Tibial nerve (tissue), 4 donors: ENCODE data around the gene PNPO. TPM values are rescaled to one million over a fixed set of nuclear protein-coding genes. Genes with fewer than 3 reads are reported as not detected.

Source experiments
- DNase-seq, 2 donors: peaks; one replicate each; pipeline ENCODE4 v3.0.0-alpha.2; 2019; ENCODE audit warnings: low spot score in 2 of 2
- H3K27ac ChIP-seq, 4 donors: fragments of 200-600 bp; sonication (generic) in 3 of 4; one replicate each; pipeline ENCODE4 v1.5.1; 2017 to 2019; ENCODE audit warnings: mild to moderate bottlenecking in 1 of 4
- H3K27me3 ChIP-seq, 2 donors: fragments of 200-600 bp; sonication (generic) in 1 of 2; one replicate each; pipeline versions ENCODE4 v1.5.1 to v1.6.0; 2017 to 2019
- H3K36me3 ChIP-seq, 3 donors: fragments of 200-600 bp; sonication (generic); one replicate each; pipeline ENCODE4 v1.5.1; 2018 to 2019
- H3K4me1 ChIP-seq, 4 donors: fragments of 200-600 bp; sonication (generic) in 3 of 4; one replicate each; pipeline ENCODE4 v1.5.1; 2017 to 2019
- H3K4me3 ChIP-seq, 4 donors: fragments of 200-600 bp; sonication (generic) in 3 of 4; one replicate each; pipeline ENCODE4 v1.5.1; 2017 to 2019; ENCODE audit warnings: mild to moderate bottlenecking in 1 of 4, moderate library complexity in 1 of 4
- H3K9me3 ChIP-seq, 4 donors: fragments of 200-600 bp; sonication (generic) in 3 of 4; one replicate each; pipeline ENCODE4 v1.5.1; 2017 to 2019
- CTCF ChIP-seq, 5 experiments: fragments of 200-600 bp in 3 of 5; fragments of 450-650 bp in 2 of 5; sonication (generic) in 3 of 5; IDR thresholded peaks; one replicate each; pipeline ENCODE4 v1.5.1; 2016 to 2019; ENCODE audit warnings: antibody characterized with exemption in 5 of 5, mild to moderate bottlenecking in 3 of 5, moderate library complexity in 2 of 5
- EP300 ChIP-seq, 2 donors: sonication (generic); formaldehyde crosslinking; IDR thresholded peaks; one replicate each; pipeline ENCODE4 v1.6.1; 2017; ENCODE audit warnings: antibody characterized with exemption in 2 of 2, mild to moderate bottlenecking in 1 of 2
- POLR2A ChIP-seq, 2 donors: fragments of 450-650 bp; IDR thresholded peaks; one replicate each; pipeline ENCODE4 v1.6.1; 2017; ENCODE audit warnings: antibody characterized with exemption in 2 of 2, mild to moderate bottlenecking in 2 of 2, moderate library complexity in 2 of 2
- WGBS, 2 donors: methylation state at CpG; one replicate each; pipeline ENCODE4 v1.1.5; 2018; 5-methylcytosine and 5-hydroxymethylcytosine counted together
- total RNA-seq, 4 donors: library from RNA; depleted of rRNA; stranded (reverse); fragments of >200 nt; gene quantifications; one replicate each; pipeline ENCODE4 v1.1.0, GENCODE V29; 2016

Gene PNPO
- total RNA-seq, 4 donors from 2014 or later = 36.0 to 56.8 (median 51.2) TPM

DNA sequence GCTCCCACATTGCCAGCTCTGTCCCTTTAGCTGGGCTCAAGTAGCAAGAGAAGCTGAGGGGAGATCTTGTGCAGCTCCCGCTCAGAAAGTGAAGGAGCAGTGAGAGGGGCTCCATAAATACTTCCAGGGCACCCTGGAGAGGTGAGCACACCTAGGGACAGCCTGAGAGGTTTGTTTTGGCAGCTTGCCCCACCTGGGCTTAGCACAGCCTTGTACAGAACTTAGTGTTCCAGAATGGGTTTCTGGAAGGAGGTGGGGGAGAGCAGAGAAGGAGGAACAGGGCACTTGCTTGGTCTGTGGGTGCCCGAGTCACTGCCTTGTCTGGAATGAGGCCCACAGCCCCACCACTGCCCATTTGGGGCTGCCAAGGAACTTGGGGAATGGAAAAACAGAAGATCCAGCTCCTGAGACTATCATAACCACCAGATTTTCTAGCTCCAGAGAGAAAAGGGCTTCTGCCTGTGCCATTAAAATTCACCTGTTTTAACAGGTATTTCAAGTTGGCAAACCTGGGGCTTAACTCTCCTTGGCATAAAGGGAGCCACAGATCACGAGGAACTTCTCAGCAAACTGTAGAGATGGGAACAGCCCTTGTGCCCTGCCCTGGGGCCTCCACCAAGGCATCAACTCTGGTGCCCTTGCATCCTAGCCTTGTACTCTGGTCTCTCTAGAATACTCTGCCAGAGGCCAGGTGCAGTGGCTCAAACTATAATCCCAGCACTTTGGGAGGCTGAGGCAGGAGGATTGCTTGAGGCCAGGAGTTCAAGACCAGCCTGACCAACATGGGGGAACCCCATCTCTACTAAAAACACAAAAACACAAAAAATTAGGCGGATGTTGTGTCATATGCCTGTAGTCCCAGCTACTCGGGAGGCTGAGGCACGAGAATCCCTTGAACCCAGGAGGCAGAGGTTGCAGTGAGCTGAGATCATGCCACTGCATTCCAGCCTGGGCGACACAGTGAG, 14.4 kb downstream of the PNPO start:
- peak overlapping the region in 2 of 4 donors; percentile 59 to 64 for H3K27ac ChIP-seq
- H3K36me3 ChIP-seq = no peaks in the 10 kb centered on the region

DNA sequence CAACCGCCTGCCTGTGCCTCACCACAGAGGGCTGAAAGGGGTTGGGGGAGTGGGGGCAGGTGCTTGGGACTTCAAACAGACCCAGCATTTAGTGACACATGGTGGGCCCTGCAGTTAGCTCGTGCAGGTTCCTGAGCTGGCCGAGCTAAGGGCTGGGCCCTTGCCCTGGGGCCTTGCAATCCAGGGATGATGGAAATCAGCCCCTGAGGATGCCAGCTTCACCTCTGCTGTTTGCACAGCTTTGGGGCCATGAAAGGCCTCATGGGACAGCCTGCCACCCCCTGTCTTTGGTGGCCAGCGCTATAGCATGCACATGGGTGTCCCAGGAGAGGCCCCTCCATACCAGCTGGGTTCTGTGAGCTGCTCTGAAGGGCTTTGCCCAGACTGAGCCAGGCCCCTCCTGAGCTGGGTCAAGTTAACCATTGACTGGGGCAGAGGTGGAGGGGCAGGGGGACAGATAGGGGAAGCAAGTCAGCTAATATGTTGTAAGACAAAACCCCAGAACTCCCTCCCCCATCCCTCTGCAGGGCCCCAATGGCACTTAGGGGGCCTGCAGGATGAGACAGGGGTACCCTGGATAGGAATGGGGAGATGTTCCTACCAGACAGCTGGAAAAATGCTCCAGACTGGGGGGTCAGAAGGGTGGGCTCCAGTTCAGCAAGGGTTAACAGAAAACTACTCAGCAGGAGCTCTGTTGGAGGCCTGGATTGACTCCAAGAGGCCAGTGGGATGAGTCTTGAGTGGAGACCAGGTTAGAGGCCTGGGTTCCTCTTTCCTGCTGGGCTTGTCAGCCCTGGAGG, 15.6 kb downstream of the PNPO start:
- Histone ChIP-seq H3K9me3 (no peaks in the 10 kb centered on the region), H3K4me1 (peaks cover 0 to 7% (median 0%) of the 10 kb centered on the region in 4 donors), H3K4me3 (peak overlapping the region in 1 of 4 donors; percentile 27), H3K27ac (peak overlapping the region in 1 of 4 donors; percentile 68), H3K36me3 (no peaks in the 10 kb centered on the region), H3K27me3 (no peaks in the 10 kb centered on the region)
- DNase-seq = no peak
- WGBS, 2 donors = 55 to 76% methylated on average over 3 of the region's 4 CpGs
- TF ChIP-seq CTCF (IDR thresholded peaks at IDR 0.05) (no peak), POLR2A (IDR thresholded peaks at IDR 0.05) (no peak), EP300 (IDR thresholded peaks at IDR 0.05) (no peak)

More for the DNA sequence above, 14.4 kb downstream of the PNPO start:
- H3K4me1 ChIP-seq = peaks cover 0 to 7% (median 0%) of the 10 kb centered on the region in 4 donors
- H3K9me3 ChIP-seq = no peaks in the 10 kb centered on the region
- WGBS, 2 donors = 78 to 83% methylated on average over 7 of the region's 7 CpGs
- peak overlapping the region in 1 of 4 donors; percentile 27 for H3K4me3 ChIP-seq
- TF ChIP-seq POLR2A (IDR thresholded peaks at IDR 0.05) (no peak), EP300 (IDR thresholded peaks at IDR 0.05) (no peak), CTCF (IDR thresholded peaks at IDR 0.05) (no peak)
- no peak for DNase-seq
- no peaks in the 10 kb centered on the region for H3K27me3 ChIP-seq

GRCh38 chr17:47957591-47958490, 16.5 kb downstream of the PNPO start, which contains the start of gene PRR15L:
Gene PRR15L, minus strand, starts transcription at chr17:47957883. Its CDS starts 4,649 bp downstream, at chr17:47953234.
- Histone ChIP-seq H3K4me1 (peaks cover 0 to 7% (median 0%) of the 10 kb centered on the region in 4 donors), H3K9me3 (no peaks in the 10 kb centered on the region), H3K36me3 (no peaks in the 10 kb centered on the region), H3K27me3 (no peaks in the 10 kb centered on the region), H3K4me3 (peak within 1 kb of the TSS in 1 of 4 donors; percentile 27), H3K27ac (peak within 1 kb of the TSS in 1 of 4 donors; percentile 68)
- no peak for DNase-seq
- WGBS, 2 donors = 34 to 42% methylated on average over 16 of the region's 16 CpGs
- TF ChIP-seq CTCF (IDR thresholded peaks at IDR 0.05) = no peak
- TF ChIP-seq EP300 (IDR thresholded peaks at IDR 0.05) = no peak
- no peak for TF ChIP-seq POLR2A (IDR thresholded peaks at IDR 0.05)

DNA sequence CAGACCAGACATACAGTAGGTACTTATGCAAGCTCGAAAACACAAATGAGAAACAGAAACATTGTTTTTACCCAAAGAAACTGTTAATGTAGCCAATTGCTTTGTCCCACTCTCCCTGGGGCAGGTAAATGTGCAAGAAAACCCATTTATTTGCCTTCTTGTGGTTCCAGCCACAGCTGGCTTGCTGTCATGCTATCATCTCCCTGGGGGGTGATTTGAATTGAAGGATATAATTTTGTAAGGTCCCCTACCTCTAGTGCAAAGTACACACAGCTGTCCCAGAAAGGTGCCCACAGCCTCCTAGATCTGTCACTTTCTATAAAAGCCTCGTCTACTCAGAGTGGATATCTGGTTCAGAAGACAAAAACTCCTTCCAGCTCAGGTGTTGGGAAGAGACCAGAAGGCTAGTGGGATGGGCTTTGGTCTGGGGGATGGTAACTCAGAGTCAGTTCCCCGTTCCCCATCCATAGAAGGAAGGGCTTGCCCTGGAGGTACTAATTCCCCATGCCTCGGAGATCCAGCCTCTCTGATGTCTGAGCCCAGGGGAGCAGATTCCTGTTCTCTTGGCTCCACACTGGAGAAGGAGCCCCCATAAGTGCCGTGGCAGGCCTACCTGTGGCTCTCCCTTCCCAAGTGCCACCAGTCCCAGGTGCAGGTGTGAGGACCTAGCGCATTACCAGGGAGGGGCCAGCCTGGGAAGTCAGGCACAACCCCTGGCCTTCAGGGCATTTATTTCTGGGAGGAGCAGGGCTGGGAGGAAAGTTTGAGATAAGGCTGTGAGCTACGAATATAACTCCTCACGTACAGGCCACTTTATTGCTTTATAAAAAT, 18.7 kb downstream of the PNPO start:
- TF ChIP-seq CTCF (IDR thresholded peaks at IDR 0.05) (no peak), EP300 (IDR thresholded peaks at IDR 0.05) (no peak)
- no peak overlapping the region for H3K4me3 ChIP-seq
- no peaks in the 10 kb centered on the region for H3K36me3 ChIP-seq
- H3K27ac ChIP-seq = peak overlapping the region in 1 of 4 donors; percentile 20
- WGBS, 2 donors = 61 to 66% methylated on average over 7 to 8 of the region's 8 CpGs
- H3K27me3 ChIP-seq = no peaks in the 10 kb centered on the region
- no peak for DNase-seq
- peaks cover 0 to 7% (median 0%) of the 10 kb centered on the region in 4 donors for H3K4me1 ChIP-seq
- H3K9me3 ChIP-seq = no peaks in the 10 kb centered on the region
